ENCODE measurements around the gene UACA. TPM values are rescaled to one million over a fixed set of nuclear protein-coding genes. Genes with fewer than 3 reads are reported as not detected.

The UACA gene
- total RNA-seq, 1 donor from 2014 or later: 264 TPM

DNA sequence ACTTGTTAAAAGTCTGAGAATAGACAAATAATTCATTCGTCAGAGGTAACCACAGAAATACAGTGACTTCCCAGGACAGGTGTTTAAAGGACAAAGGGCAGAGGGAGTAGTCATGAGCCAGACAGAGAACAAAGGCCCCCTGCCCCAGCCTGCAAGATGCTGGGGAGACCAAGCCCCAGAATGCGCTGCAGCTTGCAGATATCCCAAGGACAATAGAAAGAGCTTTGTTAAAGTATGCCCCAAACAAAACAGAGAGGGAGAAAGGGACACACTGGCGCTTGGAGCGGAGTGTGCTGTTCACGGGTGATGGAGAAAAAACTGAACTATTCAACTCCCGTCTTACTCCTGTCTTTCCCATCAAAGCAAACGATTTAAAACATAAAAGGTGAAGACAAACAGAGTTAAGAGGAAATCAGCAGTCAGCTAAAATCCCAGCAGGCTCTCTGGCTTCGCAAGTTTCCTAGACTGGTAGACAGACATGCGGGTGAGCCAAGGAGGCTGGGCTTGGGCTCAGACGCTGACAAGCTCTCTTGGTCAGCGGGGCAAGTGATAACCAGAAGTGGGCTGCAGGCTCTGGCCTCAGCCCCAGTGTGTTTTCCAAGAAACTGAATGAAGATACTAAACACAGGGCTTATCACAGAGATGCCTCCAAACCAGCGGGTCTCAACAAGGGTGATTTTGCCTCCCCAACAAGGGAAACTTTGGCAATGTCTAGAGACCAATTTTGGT, 130.1 kb downstream of the UACA start:
- no peak for DNase-seq (ENCODE audit: extremely low spot score, unreplicated experiment)
- H3K4me3 Mint-ChIP-seq (ENCODE audit: unreplicated experiment): no peak overlapping the region
- peaks cover 30% of the 10 kb centered on the region for H3K27me3 Mint-ChIP-seq (ENCODE audit: unreplicated experiment)
- peaks cover 7% of the 10 kb centered on the region for H3K4me1 Mint-ChIP-seq (ENCODE audit: unreplicated experiment)
- no peaks in the 10 kb centered on the region for H3K9me3 Mint-ChIP-seq (ENCODE audit: unreplicated experiment)
- H3K27ac Mint-ChIP-seq (ENCODE audit: unreplicated experiment): no peak overlapping the region
- no peak for TF ChIP-seq CTCF (IDR thresholded peaks at IDR 0.05)
- H3K36me3 Mint-ChIP-seq (ENCODE audit: unreplicated experiment): peaks cover 53% of the 10 kb centered on the region

DNA sequence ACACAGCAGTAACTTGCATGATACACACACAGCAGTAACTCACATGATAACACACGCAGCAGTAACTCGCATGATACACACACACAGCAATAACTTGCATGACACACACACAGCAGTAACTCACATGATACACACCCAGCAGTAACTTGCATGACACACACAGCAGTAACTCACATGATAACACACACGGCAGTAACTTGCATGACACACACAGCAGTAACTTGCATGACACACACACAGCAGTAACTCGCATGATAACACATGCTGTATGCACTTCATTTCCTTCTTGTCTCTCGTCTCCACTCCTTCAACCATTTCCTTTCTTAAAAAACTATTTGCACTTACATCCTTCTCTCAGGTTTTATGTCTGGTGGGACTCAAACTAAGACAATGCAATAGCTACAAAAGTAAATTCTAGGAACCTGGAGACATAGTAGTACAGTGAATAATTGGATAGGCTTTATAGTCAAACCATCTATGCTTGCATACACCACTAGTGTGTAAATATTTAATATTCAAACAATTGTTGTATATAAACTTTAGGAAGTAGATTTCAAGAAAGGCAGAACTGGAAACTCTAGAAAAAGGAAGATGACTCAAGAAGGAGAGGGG, 130.8 kb downstream of the UACA start:
- Mint-ChIP-seq H3K36me3 (ENCODE audit: unreplicated experiment) (peaks cover 53% of the 10 kb centered on the region), H3K9me3 (ENCODE audit: unreplicated experiment) (no peaks in the 10 kb centered on the region), H3K27ac (ENCODE audit: unreplicated experiment) (no peak overlapping the region), H3K27me3 (ENCODE audit: unreplicated experiment) (peaks cover 30% of the 10 kb centered on the region), H3K4me3 (ENCODE audit: unreplicated experiment) (no peak overlapping the region), H3K4me1 (ENCODE audit: unreplicated experiment) (peaks cover 14% of the 10 kb centered on the region)
- no peak for TF ChIP-seq CTCF (IDR thresholded peaks at IDR 0.05)
- no peak for DNase-seq (ENCODE audit: extremely low spot score, unreplicated experiment)

GRCh38 chr15:70632079-70632478, 131.3 kb downstream of the UACA start:
- Mint-ChIP-seq H3K9me3 (ENCODE audit: unreplicated experiment) (no peaks in the 10 kb centered on the region), H3K27ac (ENCODE audit: unreplicated experiment) (no peak overlapping the region), H3K4me1 (ENCODE audit: unreplicated experiment) (peaks cover 14% of the 10 kb centered on the region), H3K4me3 (ENCODE audit: unreplicated experiment) (no peak overlapping the region), H3K27me3 (ENCODE audit: unreplicated experiment) (peaks cover 30% of the 10 kb centered on the region), H3K36me3 (ENCODE audit: unreplicated experiment) (peaks cover 55% of the 10 kb centered on the region)
- TF ChIP-seq CTCF (IDR thresholded peaks at IDR 0.05): no peak
- DNase-seq (ENCODE audit: extremely low spot score, unreplicated experiment): no peak

DNA sequence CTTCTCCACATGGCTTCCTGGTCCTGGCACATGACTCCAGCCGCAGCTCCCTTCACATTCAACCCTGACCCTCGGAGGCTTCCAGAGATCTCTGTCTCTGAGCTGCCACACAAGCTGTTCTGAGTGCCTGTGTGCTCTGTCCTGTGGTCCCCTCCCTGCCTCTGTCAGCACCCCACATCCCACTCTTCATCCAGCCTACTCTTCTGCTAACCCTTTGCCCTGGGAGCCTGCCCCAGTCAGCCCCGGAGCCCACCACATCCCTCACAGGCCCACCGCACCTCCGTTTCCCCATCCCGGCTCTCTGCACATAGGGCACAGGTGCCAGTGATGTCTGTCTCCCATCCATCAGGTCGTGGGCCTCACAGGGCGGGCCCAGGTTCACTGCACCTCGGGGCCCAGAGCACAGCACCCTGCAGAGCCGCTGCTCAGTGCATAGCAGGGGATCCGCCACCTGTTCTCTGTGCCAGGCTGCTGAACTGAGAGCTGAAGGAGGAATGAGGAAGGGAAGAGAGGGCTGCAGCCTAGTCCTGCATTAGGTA, 133.6 kb downstream of the UACA start:
- no peak overlapping the region for H3K4me3 Mint-ChIP-seq (ENCODE audit: unreplicated experiment)
- peaks cover 29% of the 10 kb centered on the region for H3K27me3 Mint-ChIP-seq (ENCODE audit: unreplicated experiment)
- H3K4me1 Mint-ChIP-seq (ENCODE audit: unreplicated experiment): peaks cover 14% of the 10 kb centered on the region
- no peaks in the 10 kb centered on the region for H3K9me3 Mint-ChIP-seq (ENCODE audit: unreplicated experiment)
- peaks cover 43% of the 10 kb centered on the region for H3K36me3 Mint-ChIP-seq (ENCODE audit: unreplicated experiment)
- no peak for DNase-seq (ENCODE audit: extremely low spot score, unreplicated experiment)
- H3K27ac Mint-ChIP-seq (ENCODE audit: unreplicated experiment): no peak overlapping the region
- no peak for TF ChIP-seq CTCF (IDR thresholded peaks at IDR 0.05)

DNA sequence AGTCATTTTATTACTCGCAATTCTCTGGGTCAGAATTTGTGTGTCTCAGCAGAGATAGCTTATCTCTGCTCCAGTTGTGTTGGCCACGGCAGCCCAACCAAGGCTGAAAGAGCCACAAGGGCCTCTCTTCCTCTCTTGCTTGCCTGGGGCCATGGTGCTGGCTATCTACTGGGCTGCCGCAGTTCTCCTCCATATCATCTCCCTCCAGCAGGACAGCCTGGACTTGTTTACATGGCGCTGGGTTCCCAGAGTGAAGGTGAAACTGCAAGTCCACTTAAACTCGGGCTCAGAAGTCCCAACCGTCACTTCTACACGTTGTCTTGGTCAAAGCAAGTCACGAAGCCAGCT, 134.8 kb downstream of the UACA start:
- no peak overlapping the region for H3K27ac Mint-ChIP-seq (ENCODE audit: unreplicated experiment)
- H3K4me1 Mint-ChIP-seq (ENCODE audit: unreplicated experiment): peaks cover 14% of the 10 kb centered on the region
- H3K27me3 Mint-ChIP-seq (ENCODE audit: unreplicated experiment): peaks cover 21% of the 10 kb centered on the region
- no peak for TF ChIP-seq CTCF (IDR thresholded peaks at IDR 0.05)
- peaks cover 3% of the 10 kb centered on the region for H3K9me3 Mint-ChIP-seq (ENCODE audit: unreplicated experiment)
- H3K4me3 Mint-ChIP-seq (ENCODE audit: unreplicated experiment): no peak overlapping the region
- peaks cover 41% of the 10 kb centered on the region for H3K36me3 Mint-ChIP-seq (ENCODE audit: unreplicated experiment)
- DNase-seq (ENCODE audit: extremely low spot score, unreplicated experiment): no peak

Measured in osteocyte (in vitro differentiated cells).